Caco-2 (cell line): ENCODE data around the gene AMPD1. TPM values are rescaled to one million over a fixed set of nuclear protein-coding genes. Genes with fewer than 3 reads are reported as not detected.
A peak's percentile ranks its signal among the peaks of the same experiment; 100 is the strongest.

ENCODE experiments used
- BruUV-seq: library from RNA; stranded (reverse); fragments of 400-500 nt; replicated peaks from 2 replicates; lab custom pipeline; 2021; lab: Mats Ljungman, UMichigan
- CTCF ChIA-PET: fragments of 300-600 bp; sonication (Branson Sonifier 250); formaldehyde crosslinking; loops from one replicate; lab custom pipeline; 2022; ENCODE audit warnings: antibody characterized with exemption; lab: Charles Lee
- POLR2A ChIA-PET: fragments of 300-600 bp; sonication (Branson Sonifier 250); formaldehyde crosslinking; loops from one replicate; lab custom pipeline; 2022; ENCODE audit warnings: antibody characterized with exemption; lab: Charles Lee
- DNase-seq, 2 experiments: peaks; one replicate each; pipeline versions ENCODE4 v3.0.0 to v3.0.0-alpha.2; 2020 to 2022
- H3K27me3 ChIP-seq: replicated peaks from 2 replicates; pipeline ENCODE4 v1.6.0; 2011; ENCODE audit warnings: low read length; ENCODE audit not compliant: control insufficient read depth, insufficient read depth
- H3K36me3 ChIP-seq: 2 replicates; pipeline ENCODE4 v1.5.1; 2011; ENCODE audit warnings: low read length; ENCODE audit not compliant: control insufficient read depth, insufficient read depth
- H3K4me1 ChIP-seq: fragments of 250-450 bp; sonication (Bioruptor Pico); 2 replicates; pipeline ENCODE4 v1.5.1; 2020; ENCODE audit warnings: mild to moderate bottlenecking
- H3K4me3 ChIP-seq: 2 replicates; pipeline ENCODE4 v1.5.1; 2011; ENCODE audit warnings: low read depth, mild to moderate bottlenecking, control low read depth, low read length
- H3K9me3 ChIP-seq: fragments of 250-450 bp; sonication (Bioruptor Pico); 2 replicates; pipeline ENCODE4 v1.5.1; 2020; ENCODE audit warnings: mild to moderate bottlenecking, moderate library complexity
- H3K27ac Mint-ChIP-seq: one replicate; pipeline ENCODE4 v1.8.0; 2022; ENCODE audit warnings: mixed read lengths; ENCODE audit not compliant: unreplicated experiment
- H3K27me3 Mint-ChIP-seq: one replicate; pipeline ENCODE4 v1.8.0; 2022; ENCODE audit warnings: mixed read lengths; ENCODE audit not compliant: insufficient read depth, unreplicated experiment
- H3K36me3 Mint-ChIP-seq: one replicate; pipeline ENCODE4 v1.8.0; 2022; ENCODE audit warnings: mild to moderate bottlenecking, mixed read lengths; ENCODE audit not compliant: insufficient read depth, unreplicated experiment
- H3K4me1 Mint-ChIP-seq: one replicate; pipeline ENCODE4 v1.8.0; 2022; ENCODE audit warnings: low read depth, mixed read lengths; ENCODE audit not compliant: unreplicated experiment
- H3K4me3 Mint-ChIP-seq: one replicate; pipeline ENCODE4 v1.8.0; 2022; ENCODE audit warnings: mild to moderate bottlenecking, moderate library complexity, mixed read lengths; ENCODE audit not compliant: unreplicated experiment
- H3K9me3 Mint-ChIP-seq: one replicate; pipeline ENCODE4 v1.8.0; 2022; ENCODE audit warnings: mixed read lengths; ENCODE audit not compliant: unreplicated experiment
- CTCF ChIP-seq, 2 experiments: fragments of 200-600 bp in 1 of 2; IDR thresholded peaks; 1 replicate in 1 of 2; 2 replicates in 1 of 2; pipeline versions ENCODE4 v1.5.1 to v1.8.0; 2011 to 2022; ENCODE audit warnings: antibody characterized with exemption in 1 of 2, control low read depth in 1 of 2, inconsistent platforms in 1 of 2, low read depth in 1 of 2, low read length in 1 of 2, mild to moderate bottlenecking in 1 of 2, moderate library complexity in 1 of 2; ENCODE audit not compliant: insufficient read depth in 1 of 2, severe bottlenecking in 1 of 2, unreplicated experiment in 1 of 2
- intact Hi-C: fragments of 100-400 bp; cut with micrococcal nuclease; formaldehyde crosslinking; loops from one replicate; pipeline ENCODE4 v1.10.0; 2022; ENCODE audit not compliant: unreplicated experiment
- total RNA-seq: library from RNA; stranded (reverse); gene quantifications from 2 replicates; pipeline ENCODE4 v1.2.3, GENCODE V29; 2022

Gene AMPD1
- total RNA-seq, 1 experiment from 2014 or later, result not detected

DNA sequence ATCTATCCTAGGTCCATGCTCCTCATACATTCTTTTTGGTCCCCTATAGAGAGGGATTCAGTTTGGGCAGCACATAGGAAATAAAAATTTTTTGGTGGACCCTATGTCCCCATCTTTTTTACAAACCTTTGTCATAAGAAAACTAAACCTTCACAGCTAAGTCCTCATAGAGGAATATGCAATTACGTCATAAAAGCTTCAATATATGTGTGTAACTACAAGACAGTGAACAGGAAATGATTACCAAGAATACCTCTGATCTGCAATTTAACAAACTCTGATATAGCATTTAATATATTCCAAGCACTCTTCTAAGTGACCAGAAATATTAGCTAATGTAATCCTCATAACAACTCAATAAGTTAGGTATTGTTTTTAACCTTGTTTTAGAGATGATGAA lies 19.2 kb downstream of the AMPD1 start:
- no peaks in the 10 kb centered on the region for H3K9me3 ChIP-seq
- Mint-ChIP-seq H3K4me3 (no peak overlapping the region), H3K36me3 (no peaks in the 10 kb centered on the region), H3K9me3 (no peaks in the 10 kb centered on the region), H3K4me1 (no peaks in the 10 kb centered on the region), H3K27me3 (peaks cover 12% of the 10 kb centered on the region), H3K27ac (no peak overlapping the region)
- no peak for DNase-seq
- intact Hi-C loops, result no loop called here
- no peaks in the 10 kb centered on the region for H3K27me3 ChIP-seq
- H3K36me3 ChIP-seq, result no peaks in the 10 kb centered on the region
- TF ChIP-seq CTCF (IDR thresholded peaks at IDR 0.05; ENCODE audit: insufficient read depth in 1 of 2, low read depth in 1 of 2, low read length in 1 of 2, severe bottlenecking in 1 of 2, unreplicated experiment in 1 of 2), result no peak
- no TSS peak for BruUV-seq
- ChIA-PET POLR2A (no interaction called here), CTCF (no interaction called here)
- no peaks in the 10 kb centered on the region for H3K4me1 ChIP-seq
- no peak overlapping the region for H3K4me3 ChIP-seq

GRCh38 chr1:114671939-114672275 lies 23.4 kb downstream of the AMPD1 start:
- Mint-ChIP-seq H3K4me1 (peaks cover 10% of the 10 kb centered on the region), H3K9me3 (no peaks in the 10 kb centered on the region), H3K4me3 (no peak overlapping the region), H3K27me3 (peaks cover 8% of the 10 kb centered on the region), H3K36me3 (no peaks in the 10 kb centered on the region), H3K27ac (no peak overlapping the region)
- no peaks in the 10 kb centered on the region for H3K9me3 ChIP-seq
- BruUV-seq, result no TSS peak
- ChIA-PET CTCF (no interaction called here), POLR2A (no interaction called here)
- H3K4me3 ChIP-seq, result no peak overlapping the region
- TF ChIP-seq CTCF (IDR thresholded peaks at IDR 0.05; ENCODE audit: insufficient read depth in 1 of 2, low read depth in 1 of 2, low read length in 1 of 2, severe bottlenecking in 1 of 2, unreplicated experiment in 1 of 2), result no peak
- no peaks in the 10 kb centered on the region for H3K27me3 ChIP-seq
- intact Hi-C loops, result loop anchor here (2.0 kb wide), 1 partner anchor 91 kb away; the partner anchor contains the start of gene BCAS2
- H3K4me1 ChIP-seq, result no peaks in the 10 kb centered on the region
- H3K36me3 ChIP-seq, result no peaks in the 10 kb centered on the region
- DNase-seq, result no peak

GRCh38 chr1:114671011-114671938 lies 24.1 kb downstream of the AMPD1 start:
- H3K27me3 ChIP-seq, result no peaks in the 10 kb centered on the region
- Mint-ChIP-seq H3K36me3 (no peaks in the 10 kb centered on the region), H3K27me3 (peaks cover 8% of the 10 kb centered on the region), H3K9me3 (no peaks in the 10 kb centered on the region), H3K4me3 (peak overlapping the region; percentile 81), H3K4me1 (peaks cover 12% of the 10 kb centered on the region), H3K27ac (no peak overlapping the region)
- H3K4me3 ChIP-seq, result no peak overlapping the region
- POLR2A ChIA-PET, result no interaction called here
- BruUV-seq, result no TSS peak
- no peaks in the 10 kb centered on the region for H3K36me3 ChIP-seq
- TF ChIP-seq CTCF (IDR thresholded peaks at IDR 0.05; ENCODE audit: insufficient read depth in 1 of 2, low read depth in 1 of 2, low read length in 1 of 2, severe bottlenecking in 1 of 2, unreplicated experiment in 1 of 2), result peak in 1 of 2 experiments; percentile 24
- H3K4me1 ChIP-seq, result no peaks in the 10 kb centered on the region
- no peak for DNase-seq
- H3K9me3 ChIP-seq, result no peaks in the 10 kb centered on the region
- CTCF ChIA-PET, result no interaction called here
- intact Hi-C loops, result loop anchor here (2.0 kb wide), 1 partner anchor 90 kb away; the partner anchor contains the start of gene BCAS2
